ENCODE results near the gene CCDC24. TPM values are rescaled to one million over a fixed set of nuclear protein-coding genes. Genes with fewer than 3 reads are reported as not detected.

Gene CCDC24
- total and polyA plus RNA-seq, 2 of the 13 experiments (the other 11 are each of a cell fraction or from before 2014, with no cell fraction given) = 1.4 to 2.9 TPM

DNA sequence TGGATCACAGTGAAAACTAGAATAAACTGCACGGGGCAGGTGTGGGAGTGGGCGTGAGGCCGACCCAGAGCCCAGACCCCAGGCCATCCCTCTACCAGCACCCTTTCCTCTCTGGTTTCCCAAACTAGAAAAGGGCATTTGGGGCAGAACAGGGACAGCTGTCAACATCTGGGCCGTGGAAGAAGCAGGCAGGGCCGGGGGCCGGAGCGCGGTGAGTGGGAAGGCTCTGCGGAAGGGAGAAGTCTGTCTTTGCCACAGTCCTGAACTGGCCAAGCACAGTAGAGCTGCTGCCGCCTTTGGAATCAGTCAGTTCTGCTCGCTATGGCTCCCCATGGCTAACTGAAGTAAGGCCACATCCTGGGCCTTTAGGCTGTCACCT is 6.6 kb downstream of the CCDC24 start:
- intact Hi-C loops (cut with micrococcal nuclease; ENCODE audit: unreplicated experiment) (no loop called here), in situ Hi-C loops (cut with HindIII; ENCODE audit: extremely low pct_ligation_motif_present, low pct_unique_long_range_greater_than_20kb) (loop anchor here (5.0 kb wide), 1 partner anchor 34 kb away; the partner anchor contains the start of gene SLC6A9)
- CTCF ChIA-PET (ENCODE audit: low intra/inter-chr PET ratio, low total read pairs) = no interaction called here

More for the DNA sequence above, 6.6 kb downstream of the CCDC24 start:
- no peaks in the 10 kb centered on the region for H3K9me3 ChIP-seq (ENCODE audit: low read length)
- peaks cover 6 to 17% of the 10 kb centered on the region in 2 experiments; a peak in 4 of 5 replicates for H3K36me3 ChIP-seq (replicated peaks in 1 of 2; ENCODE audit: control insufficient read depth in 1 of 2, insufficient read depth in 2 of 2, low read length in 2 of 2)
- TSS peak; percentile 4 for BruUV-seq (replicated peaks)
- FAIRE-seq = no peak
- H3K79me2 ChIP-seq (ENCODE audit: insufficient read depth, low read length) = no peaks in the 10 kb centered on the region
- H4K20me1 ChIP-seq (ENCODE audit: insufficient read depth, low read length) = no peaks in the 10 kb centered on the region
- no peaks in the 10 kb centered on the region for H3K27me3 ChIP-seq (ENCODE audit: control insufficient read depth in 1 of 2, insufficient read depth in 2 of 2, low read length in 2 of 2)
- H3K4me2 ChIP-seq (ENCODE audit: low read depth, low read length) = no peak overlapping the region
- H2AFZ ChIP-seq (ENCODE audit: low read length) = no peak overlapping the region
- DNase-seq (ENCODE audit: low spot score) = no peak
- ATAC-seq = no peak
- TF ChIP-seq ZSCAN5A (CRISPR knock-in tag; IDR thresholded peaks at IDR 0.05; ENCODE audit: borderline replicate concordance) (no peak), TCF7 (IDR thresholded peaks at IDR 0.05; ENCODE audit: low read depth) (no peak), NCOA5 (CRISPR knock-in tag; IDR thresholded peaks at IDR 0.05) (no peak), SALL2 (CRISPR knock-in tag; IDR thresholded peaks at IDR 0.05) (no peak)
- TF ChIP-seq, protein P1, sequence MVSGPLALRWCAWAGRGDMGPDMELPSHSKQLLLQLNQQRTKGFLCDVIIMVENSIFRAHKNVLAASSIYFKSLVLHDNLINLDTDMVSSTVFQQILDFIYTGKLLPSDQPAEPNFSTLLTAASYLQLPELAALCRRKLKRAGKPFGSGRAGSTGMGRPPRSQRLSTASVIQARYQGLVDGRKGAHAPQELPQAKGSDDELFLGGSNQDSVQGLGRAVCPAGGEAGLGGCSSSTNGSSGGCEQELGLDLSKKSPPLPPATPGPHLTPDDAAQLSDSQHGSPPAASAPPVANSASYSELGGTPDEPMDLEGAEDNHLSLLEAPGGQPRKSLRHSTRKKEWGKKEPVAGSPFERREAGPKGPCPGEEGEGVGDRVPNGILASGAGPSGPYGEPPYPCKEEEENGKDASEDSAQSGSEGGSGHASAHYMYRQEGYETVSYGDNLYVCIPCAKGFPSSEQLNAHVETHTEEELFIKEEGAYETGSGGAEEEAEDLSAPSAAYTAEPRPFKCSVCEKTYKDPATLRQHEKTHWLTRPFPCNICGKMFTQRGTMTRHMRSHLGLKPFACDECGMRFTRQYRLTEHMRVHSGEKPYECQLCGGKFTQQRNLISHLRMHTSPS (CRISPR knock-in tag; IDR thresholded peaks at IDR 0.05; ENCODE audit: low read depth) = no peak
- TF ChIP-seq, protein P2, sequence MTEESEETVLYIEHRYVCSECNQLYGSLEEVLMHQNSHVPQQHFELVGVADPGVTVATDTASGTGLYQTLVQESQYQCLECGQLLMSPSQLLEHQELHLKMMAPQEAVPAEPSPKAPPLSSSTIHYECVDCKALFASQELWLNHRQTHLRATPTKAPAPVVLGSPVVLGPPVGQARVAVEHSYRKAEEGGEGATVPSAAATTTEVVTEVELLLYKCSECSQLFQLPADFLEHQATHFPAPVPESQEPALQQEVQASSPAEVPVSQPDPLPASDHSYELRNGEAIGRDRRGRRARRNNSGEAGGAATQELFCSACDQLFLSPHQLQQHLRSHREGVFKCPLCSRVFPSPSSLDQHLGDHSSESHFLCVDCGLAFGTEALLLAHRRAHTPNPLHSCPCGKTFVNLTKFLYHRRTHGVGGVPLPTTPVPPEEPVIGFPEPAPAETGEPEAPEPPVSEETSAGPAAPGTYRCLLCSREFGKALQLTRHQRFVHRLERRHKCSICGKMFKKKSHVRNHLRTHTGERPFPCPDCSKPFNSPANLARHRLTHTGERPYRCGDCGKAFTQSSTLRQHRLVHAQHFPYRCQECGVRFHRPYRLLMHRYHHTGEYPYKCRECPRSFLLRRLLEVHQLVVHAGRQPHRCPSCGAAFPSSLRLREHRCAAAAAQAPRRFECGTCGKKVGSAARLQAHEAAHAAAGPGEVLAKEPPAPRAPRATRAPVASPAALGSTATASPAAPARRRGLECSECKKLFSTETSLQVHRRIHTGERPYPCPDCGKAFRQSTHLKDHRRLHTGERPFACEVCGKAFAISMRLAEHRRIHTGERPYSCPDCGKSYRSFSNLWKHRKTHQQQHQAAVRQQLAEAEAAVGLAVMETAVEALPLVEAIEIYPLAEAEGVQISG (CRISPR knock-in tag; IDR thresholded peaks at IDR 0.05) = no peak
- H3K27ac ChIP-seq (ENCODE audit: extremely low read length, insufficient read depth, low read length) = no peak overlapping the region
- POLR2A ChIA-PET = interaction anchor here (1.4 kb wide), 1 partner anchor 33 kb away, joined by 4 read pairs; the partner anchor contains the start of gene SLC6A9
- no peak overlapping the region for H3K4me3 ChIP-seq (replicated peaks in 1 of 3; ENCODE audit: insufficient read depth in 1 of 3, low read depth in 2 of 3, low read length in 3 of 3)
- H3K4me1 ChIP-seq (ENCODE audit: insufficient read depth, low read length) = peaks cover 36% of the 10 kb centered on the region
- WGBS (ENCODE audit: low lambda C conversion rate) = 91% methylated on average over 11 of the region's 11 CpGs
- no peak overlapping the region for H3K9ac ChIP-seq (ENCODE audit: insufficient read depth, low read depth, low read length)

Measured in HepG2 (cell line).